ENCODE results near the gene VPS13A.

VPS13A gene

GRCh38 chr9:77218612-77219011 is 41.3 kb downstream of the VPS13A start:
- TF ChIP-seq CTCF (IDR thresholded peaks at IDR 0.05; ENCODE audit: low read depth, low read length): no peak
- Histone ChIP-seq H3K27me3 (ENCODE audit: insufficient read depth, low read depth, severe bottlenecking) (no peaks in the 10 kb centered on the region), H3K27ac (no peak overlapping the region), H3K4me3 (ENCODE audit: low read depth, low read length) (no peak overlapping the region), H3K36me3 (no peaks in the 10 kb centered on the region; the same call in none of the 2 replicates), H3K9me3 (ENCODE audit: severe bottlenecking) (no peaks in the 10 kb centered on the region)
- no peak for DNase-seq

- no peak for DNase-seq
- peaks cover 6% of the 10 kb centered on the region for H3K36me3 ChIP-seq
- no peak overlapping the region for H3K27ac ChIP-seq
- H3K4me3 ChIP-seq (ENCODE audit: low read depth, low read length): no peak overlapping the region
- no peaks in the 10 kb centered on the region for H3K9me3 ChIP-seq (ENCODE audit: severe bottlenecking)
- H3K27me3 ChIP-seq (ENCODE audit: insufficient read depth, low read depth, severe bottlenecking): no peaks in the 10 kb centered on the region
- TF ChIP-seq CTCF (IDR thresholded peaks at IDR 0.05; ENCODE audit: low read depth, low read length): no peak
These were observed 44.1 kb downstream of the VPS13A start for GRCh38 chr9:77221431-77221830.

DNA sequence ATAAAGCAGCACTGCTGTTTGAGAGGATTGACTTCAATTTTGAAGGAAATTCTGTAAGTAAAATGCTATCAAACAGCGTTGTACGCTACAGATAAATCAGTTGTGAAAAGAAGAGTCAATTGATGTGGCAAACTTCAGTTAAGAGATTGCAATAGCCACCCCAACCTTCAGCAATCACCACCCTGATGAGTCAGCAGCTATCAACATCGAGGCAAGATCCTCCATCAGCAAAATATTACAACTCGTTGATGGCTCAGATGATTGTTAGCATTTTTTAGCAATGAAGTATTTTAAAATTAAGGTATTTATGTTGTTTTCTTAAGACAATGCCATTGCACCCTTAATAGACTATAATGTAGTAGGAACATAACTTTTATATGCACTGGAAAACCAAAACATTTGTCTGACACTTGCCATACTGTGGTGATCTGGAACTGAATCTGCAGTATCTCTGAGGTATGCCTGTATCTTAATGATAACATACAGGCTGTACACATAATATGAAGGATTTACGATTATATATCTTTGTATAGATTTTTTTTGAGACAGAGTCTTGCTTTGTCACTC is 47.5 kb downstream of the VPS13A start:
- no peaks in the 10 kb centered on the region for H3K27me3 ChIP-seq (ENCODE audit: insufficient read depth, low read depth, severe bottlenecking)
- no peaks in the 10 kb centered on the region for H3K9me3 ChIP-seq (ENCODE audit: severe bottlenecking)
- H3K36me3 ChIP-seq: peaks cover 9% of the 10 kb centered on the region
- no peak overlapping the region for H3K4me3 ChIP-seq (ENCODE audit: low read depth, low read length)
- DNase-seq: no peak
- H3K27ac ChIP-seq: no peak overlapping the region
- TF ChIP-seq CTCF (IDR thresholded peaks at IDR 0.05; ENCODE audit: low read depth, low read length): no peak

DNA sequence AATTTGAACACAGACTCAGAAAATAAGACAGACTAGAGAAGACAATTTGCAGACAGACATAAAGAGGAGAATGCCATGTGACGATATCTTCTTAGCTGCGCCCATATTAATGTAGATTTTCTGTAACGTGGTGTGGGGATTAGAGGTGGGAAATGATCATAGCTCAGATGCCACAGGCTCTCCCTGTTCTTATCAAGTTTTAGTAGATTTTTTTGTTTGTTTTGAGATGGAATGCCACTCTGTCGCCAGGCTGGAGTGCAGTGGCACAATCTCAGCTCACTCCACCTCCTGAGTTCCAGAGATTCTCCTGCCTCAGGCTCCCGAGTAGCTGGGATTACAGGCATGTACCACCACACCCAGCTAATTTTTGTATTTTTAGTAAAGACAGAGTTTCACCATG is 59.4 kb downstream of the VPS13A start:
- 0 out of 2 replicates have a peak, but pooled peaks cover 3% of the 10 kb centered on the region for H3K36me3 ChIP-seq
- H3K27ac ChIP-seq: no peak overlapping the region
- H3K4me3 ChIP-seq (ENCODE audit: low read depth, low read length): no peak overlapping the region
- H3K9me3 ChIP-seq (ENCODE audit: severe bottlenecking): no peaks in the 10 kb centered on the region
- H3K27me3 ChIP-seq (ENCODE audit: insufficient read depth, low read depth, severe bottlenecking): no peaks in the 10 kb centered on the region
- no peak for TF ChIP-seq CTCF (IDR thresholded peaks at IDR 0.05; ENCODE audit: low read depth, low read length)
- no peak for DNase-seq

- DNase-seq: no peak
- H3K27me3 ChIP-seq (ENCODE audit: insufficient read depth, low read depth, severe bottlenecking): no peaks in the 10 kb centered on the region
- 0 out of 2 replicates have a peak, but pooled peaks cover 5% of the 10 kb centered on the region for H3K36me3 ChIP-seq
- no peak overlapping the region for H3K4me3 ChIP-seq (ENCODE audit: low read depth, low read length)
- no peak overlapping the region for H3K27ac ChIP-seq
- no peaks in the 10 kb centered on the region for H3K9me3 ChIP-seq (ENCODE audit: severe bottlenecking)
- TF ChIP-seq CTCF (IDR thresholded peaks at IDR 0.05; ENCODE audit: low read depth, low read length): no peak
These were observed 60.6 kb downstream of the VPS13A start for GRCh38 chr9:77237896-77238295.

GRCh38 chr9:77251050-77251449 is 73.7 kb downstream of the VPS13A start:
- H3K4me3 ChIP-seq (ENCODE audit: low read depth, low read length): no peak overlapping the region
- H3K27me3 ChIP-seq (ENCODE audit: insufficient read depth, low read depth, severe bottlenecking): no peaks in the 10 kb centered on the region
- no peak overlapping the region for H3K27ac ChIP-seq
- H3K9me3 ChIP-seq (ENCODE audit: severe bottlenecking): no peaks in the 10 kb centered on the region
- H3K36me3 ChIP-seq: no peaks in the 10 kb centered on the region
- DNase-seq: no peak
- no peak for TF ChIP-seq CTCF (IDR thresholded peaks at IDR 0.05; ENCODE audit: low read depth, low read length)
